ENCODE results near the gene FGD5.

The FGD5 gene

DNA sequence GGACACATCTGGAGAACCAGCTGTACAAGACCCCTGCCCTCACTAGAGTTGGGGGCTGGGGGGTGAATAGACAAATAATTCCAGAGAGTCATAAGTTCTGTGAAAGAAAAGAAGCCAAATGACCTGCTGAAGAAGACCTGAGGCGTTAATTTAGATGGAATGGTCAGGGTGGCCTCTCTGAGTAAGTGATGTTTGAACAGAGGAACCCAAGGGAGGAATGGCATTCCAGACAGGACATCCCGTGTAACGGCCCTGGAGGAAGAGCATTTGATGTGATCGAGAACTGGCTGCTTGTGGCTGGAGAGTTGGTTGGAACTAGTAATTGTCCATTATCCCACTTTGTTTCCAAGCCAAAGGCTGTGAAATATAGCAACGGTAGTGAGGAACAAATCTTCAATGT, 130.4 kb downstream of the FGD5 start:
- Histone ChIP-seq H3K4me3 (ENCODE audit: low read depth in 1 of 2, low read length in 2 of 2) (peak overlapping the region; percentile 57 to 75; a peak in 3 of 4 replicates), H3K4me1 (ENCODE audit: insufficient read depth, low read length) (peaks cover 36% of the 10 kb centered on the region), H3K79me2 (ENCODE audit: insufficient read depth, low read length) (peaks cover 87% of the 10 kb centered on the region), H3K4me2 (ENCODE audit: insufficient read depth, low read length) (peak overlapping the region; percentile 93), H3K27ac (ENCODE audit: low read length) (peak overlapping the region; percentile 89), H4K20me1 (ENCODE audit: insufficient read depth, low read length) (peaks cover 39% of the 10 kb centered on the region), H3K9ac (ENCODE audit: low read depth, low read length) (peak overlapping the region; percentile 91), H3K9me3 (ENCODE audit: insufficient read depth, low read length, severe bottlenecking) (no peaks in the 10 kb centered on the region), H2AFZ (ENCODE audit: low read depth, low read length) (peak overlapping the region; percentile 82; the same call in 1 of the 2 replicates), H3K27me3 (ENCODE audit: insufficient read depth, low read length, poor library complexity) (no peaks in the 10 kb centered on the region), H3K36me3 (ENCODE audit: insufficient read depth, low read length) (peaks cover 39% of the 10 kb centered on the region)
- no peak for TF ChIP-seq EZH2 (IDR thresholded peaks at IDR 0.05; ENCODE audit: borderline replicate concordance, low read depth, low read length, severe bottlenecking)
- TF ChIP-seq, protein P1, sequence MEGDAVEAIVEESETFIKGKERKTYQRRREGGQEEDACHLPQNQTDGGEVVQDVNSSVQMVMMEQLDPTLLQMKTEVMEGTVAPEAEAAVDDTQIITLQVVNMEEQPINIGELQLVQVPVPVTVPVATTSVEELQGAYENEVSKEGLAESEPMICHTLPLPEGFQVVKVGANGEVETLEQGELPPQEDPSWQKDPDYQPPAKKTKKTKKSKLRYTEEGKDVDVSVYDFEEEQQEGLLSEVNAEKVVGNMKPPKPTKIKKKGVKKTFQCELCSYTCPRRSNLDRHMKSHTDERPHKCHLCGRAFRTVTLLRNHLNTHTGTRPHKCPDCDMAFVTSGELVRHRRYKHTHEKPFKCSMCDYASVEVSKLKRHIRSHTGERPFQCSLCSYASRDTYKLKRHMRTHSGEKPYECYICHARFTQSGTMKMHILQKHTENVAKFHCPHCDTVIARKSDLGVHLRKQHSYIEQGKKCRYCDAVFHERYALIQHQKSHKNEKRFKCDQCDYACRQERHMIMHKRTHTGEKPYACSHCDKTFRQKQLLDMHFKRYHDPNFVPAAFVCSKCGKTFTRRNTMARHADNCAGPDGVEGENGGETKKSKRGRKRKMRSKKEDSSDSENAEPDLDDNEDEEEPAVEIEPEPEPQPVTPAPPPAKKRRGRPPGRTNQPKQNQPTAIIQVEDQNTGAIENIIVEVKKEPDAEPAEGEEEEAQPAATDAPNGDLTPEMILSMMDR (IDR thresholded peaks at IDR 0.05; ENCODE audit: borderline replicate concordance, extremely low read depth, low read length, poor library complexity, severe bottlenecking) = no peak
- DNase-seq = no peak
- ATAC-seq (ENCODE audit: insufficient read depth, low read depth) = no peak

DNA sequence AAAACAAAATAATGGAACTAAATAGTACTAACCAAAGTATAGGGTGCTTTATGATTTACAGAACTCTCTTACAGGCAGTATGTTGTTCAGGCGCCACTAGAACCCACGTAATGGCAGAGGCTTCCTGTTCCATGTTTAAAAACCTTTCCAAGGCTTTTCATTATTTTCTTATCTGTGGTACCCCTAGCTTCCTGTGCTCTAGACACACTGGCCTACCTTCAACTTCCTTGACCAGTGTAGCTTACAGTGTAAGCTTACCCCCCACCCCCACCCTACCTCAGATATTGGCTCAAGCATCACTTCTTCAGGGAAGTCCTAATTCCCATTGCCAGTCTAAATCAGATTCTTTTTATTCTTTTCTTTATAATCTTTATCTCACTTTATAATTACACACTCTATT, 131.5 kb downstream of the FGD5 start:
- H3K9me3 ChIP-seq (ENCODE audit: insufficient read depth, low read length, severe bottlenecking) = no peaks in the 10 kb centered on the region
- H2AFZ ChIP-seq (ENCODE audit: low read depth, low read length) = no peak overlapping the region
- no peak for TF ChIP-seq EZH2 (IDR thresholded peaks at IDR 0.05; ENCODE audit: borderline replicate concordance, low read depth, low read length, severe bottlenecking)
- TF ChIP-seq, protein P1 (IDR thresholded peaks at IDR 0.05; ENCODE audit: borderline replicate concordance, extremely low read depth, low read length, poor library complexity, severe bottlenecking) = no peak
- no peak overlapping the region for H3K4me2 ChIP-seq (ENCODE audit: insufficient read depth, low read length)
- no peaks in the 10 kb centered on the region for H3K27me3 ChIP-seq (ENCODE audit: insufficient read depth, low read length, poor library complexity)
- no peak overlapping the region for H3K4me3 ChIP-seq (ENCODE audit: low read depth in 1 of 2, low read length in 2 of 2)
- no peak overlapping the region for H3K9ac ChIP-seq (ENCODE audit: low read depth, low read length)
- no peak overlapping the region for H3K27ac ChIP-seq (ENCODE audit: low read length)
- peaks cover 35% of the 10 kb centered on the region for H4K20me1 ChIP-seq (ENCODE audit: insufficient read depth, low read length)
- DNase-seq (no peak), ATAC-seq (ENCODE audit: insufficient read depth, low read depth) (no peak)
- peaks cover 33% of the 10 kb centered on the region for H3K4me1 ChIP-seq (ENCODE audit: insufficient read depth, low read length)
- H3K79me2 ChIP-seq (ENCODE audit: insufficient read depth, low read length) = peaks cover 87% of the 10 kb centered on the region
- H3K36me3 ChIP-seq (ENCODE audit: insufficient read depth, low read length) = peaks cover 28% of the 10 kb centered on the region

DNA sequence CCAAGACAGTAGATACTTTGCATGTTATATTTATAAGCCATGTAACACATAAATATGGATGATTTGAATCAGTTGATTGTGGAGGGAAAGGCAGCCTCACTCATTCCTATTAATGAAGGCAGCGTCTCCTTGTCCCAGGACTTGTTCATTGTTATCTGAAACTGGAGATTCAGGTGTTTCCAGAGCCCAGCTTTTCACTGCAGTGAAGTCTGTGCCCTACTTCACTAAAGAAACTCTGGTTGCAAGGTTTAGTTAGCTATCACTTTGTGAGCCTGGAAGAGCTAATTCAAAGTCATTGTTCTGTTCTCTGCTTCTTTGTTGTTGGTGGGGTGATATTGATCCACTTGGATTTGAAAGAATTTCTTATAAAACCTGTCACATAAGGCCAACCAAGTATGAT, 138.4 kb downstream of the FGD5 start:
- H3K4me2 ChIP-seq (ENCODE audit: insufficient read depth, low read length) = no peak overlapping the region
- H4K20me1 ChIP-seq (ENCODE audit: insufficient read depth, low read length) = peaks cover 38% of the 10 kb centered on the region
- H2AFZ ChIP-seq (ENCODE audit: low read depth, low read length) = no peak overlapping the region
- ATAC-seq (ENCODE audit: insufficient read depth, low read depth) (no peak), DNase-seq (no peak)
- peaks cover 23% of the 10 kb centered on the region for H3K36me3 ChIP-seq (ENCODE audit: insufficient read depth, low read length)
- H3K27me3 ChIP-seq (ENCODE audit: insufficient read depth, low read length, poor library complexity) = no peaks in the 10 kb centered on the region
- H3K79me2 ChIP-seq (ENCODE audit: insufficient read depth, low read length) = peaks cover 96% of the 10 kb centered on the region
- H3K4me3 ChIP-seq (ENCODE audit: low read depth in 1 of 2, low read length in 2 of 2) = no peak overlapping the region
- H3K9ac ChIP-seq (ENCODE audit: low read depth, low read length) = no peak overlapping the region
- no peak overlapping the region for H3K27ac ChIP-seq (ENCODE audit: low read length)
- no peaks in the 10 kb centered on the region for H3K9me3 ChIP-seq (ENCODE audit: insufficient read depth, low read length, severe bottlenecking)
- H3K4me1 ChIP-seq (ENCODE audit: insufficient read depth, low read length) = no peaks in the 10 kb centered on the region; the same call in 1 of the 2 replicates
- no peak for TF ChIP-seq EZH2 (IDR thresholded peaks at IDR 0.05; ENCODE audit: borderline replicate concordance, low read depth, low read length, severe bottlenecking)
- TF ChIP-seq, protein P1 (IDR thresholded peaks at IDR 0.05; ENCODE audit: borderline replicate concordance, extremely low read depth, low read length, poor library complexity, severe bottlenecking) = no peak

Measured in DND-41 (cell line).